HG03175 (cell line): Measurements from ENCODE around the gene ADPRHL1.

Experiments
- ATAC-seq: cut with Tn5 transposase; IDR thresholded peaks from one replicate; pipeline ENCODE4 v1.9.1; 2021; ENCODE audit warnings: mild to moderate bottlenecking, moderate library complexity; ENCODE audit not compliant: unreplicated experiment

Gene ADPRHL1

GRCh38 chr13:113418722-113419049 is 34.6 kb downstream of the ADPRHL1 start:
- ATAC-seq, result no peak

GRCh38 chr13:113417836-113418721 is 35.2 kb downstream of the ADPRHL1 start:
- ATAC-seq, result no peak

- no peak for ATAC-seq
Observed at GRCh38 chr13:113417008-113417751, 36.1 kb downstream of the ADPRHL1 start.

GRCh38 chr13:113415825-113416224 is 37.5 kb downstream of the ADPRHL1 start:
- no peak for ATAC-seq

- no peak for ATAC-seq
Observed at GRCh38 chr13:113415032-113415431, 38.3 kb downstream of the ADPRHL1 start.

- ATAC-seq, result no peak
Observed at GRCh38 chr13:113414335-113414734, 39.0 kb downstream of the ADPRHL1 start.

- ATAC-seq, result no peak
Observed at GRCh38 chr13:113413898-113414282, 39.4 kb downstream of the ADPRHL1 start.

- no peak for ATAC-seq
Observed at GRCh38 chr13:113413178-113413897, 40.0 kb downstream of the ADPRHL1 start.

- ATAC-seq, result no peak
Observed at GRCh38 chr13:113412440-113412839, 40.8 kb downstream of the ADPRHL1 start.

- no peak for ATAC-seq
Observed at GRCh38 chr13:113411216-113412023, 41.9 kb downstream of the ADPRHL1 start.

GRCh38 chr13:113410472-113411201 is 42.7 kb downstream of the ADPRHL1 start:
- no peak for ATAC-seq

GRCh38 chr13:113408562-113408961 is 44.7 kb downstream of the ADPRHL1 start:
- no peak for ATAC-seq

- no peak for ATAC-seq
Observed at GRCh38 chr13:113407531-113408393, 45.5 kb downstream of the ADPRHL1 start.

GRCh38 chr13:113407103-113407530 is 46.2 kb downstream of the ADPRHL1 start:
- ATAC-seq, result no peak

- no peak for ATAC-seq
Observed at GRCh38 chr13:113406321-113407102, 46.8 kb downstream of the ADPRHL1 start.

GRCh38 chr13:113405481-113406300 is 47.6 kb downstream of the ADPRHL1 start:
- ATAC-seq, result no peak

GRCh38 chr13:113404723-113405471 is 48.4 kb downstream of the ADPRHL1 start:
- no peak for ATAC-seq
